Neutrophil (primary cell): ENCODE data around the gene TUBAL3.
A peak's percentile ranks its signal among the peaks of the same experiment; 100 is the strongest.

Source experiments
- H3K27ac ChIP-seq: fragments of 200-600 bp; sonication (generic); 2 replicates; pipeline ENCODE4 v1.5.1; 2016; ENCODE audit warnings: mild to moderate bottlenecking, moderate library complexity
- H3K27me3 ChIP-seq: fragments of 200-600 bp; sonication (generic); 2 replicates; pipeline ENCODE4 v1.6.0; 2016; ENCODE audit warnings: mild to moderate bottlenecking
- H3K36me3 ChIP-seq: fragments of 200-600 bp; sonication (generic); 2 replicates; pipeline ENCODE4 v1.5.1; 2017
- H3K4me1 ChIP-seq, 2 experiments: fragments of 200-600 bp in 1 of 2; sonication (generic) in 1 of 2; 1 replicate in 1 of 2; 2 replicates in 1 of 2; pipeline versions ENCODE4 v1.5.1 to v1.6.1; 2013 to 2016; ENCODE audit warnings: low read depth in 1 of 2, low read length in 1 of 2, mild to moderate bottlenecking in 1 of 2, moderate library complexity in 1 of 2; ENCODE audit not compliant: control insufficient read depth in 1 of 2, insufficient read depth in 1 of 2
- H3K4me3 ChIP-seq, 2 experiments: fragments of 200-600 bp in 1 of 2; sonication (generic) in 1 of 2; 1 replicate in 1 of 2; 2 replicates in 1 of 2; pipeline ENCODE4 v1.5.1; 2013 to 2016; ENCODE audit warnings: low read depth in 1 of 2, low read length in 1 of 2, mild to moderate bottlenecking in 1 of 2, moderate library complexity in 1 of 2
- H3K9me3 ChIP-seq: fragments of 200-600 bp; sonication (generic); 2 replicates; pipeline ENCODE4 v1.5.1; 2016
- CTCF ChIP-seq: fragments of 200-600 bp; sonication (generic); IDR thresholded peaks from 2 replicates; pipeline ENCODE4 v1.5.1; 2016; ENCODE audit warnings: antibody characterized with exemption

Gene TUBAL3

GRCh38 chr10:5423771-5424170, 19.1 kb upstream of the TUBAL3 start:
- Histone ChIP-seq H3K4me3 (no peak overlapping the region), H3K36me3 (no peaks in the 10 kb centered on the region), H3K27me3 (no peaks in the 10 kb centered on the region), H3K9me3 (no peaks in the 10 kb centered on the region), H3K27ac (no peak overlapping the region), H3K4me1 (no peaks in the 10 kb centered on the region)
- TF ChIP-seq CTCF = no peak

- H3K36me3 ChIP-seq = no peaks in the 10 kb centered on the region
- no peaks in the 10 kb centered on the region for H3K9me3 ChIP-seq
- TF ChIP-seq CTCF = no peak
- no peaks in the 10 kb centered on the region for H3K4me1 ChIP-seq
- no peaks in the 10 kb centered on the region for H3K27me3 ChIP-seq
- H3K27ac ChIP-seq = no peak overlapping the region
- no peak overlapping the region for H3K4me3 ChIP-seq
These were observed 15.0 kb upstream of the TUBAL3 start for GRCh38 chr10:5419466-5420094.

GRCh38 chr10:5418584-5418983, 14.0 kb upstream of the TUBAL3 start:
- Histone ChIP-seq H3K4me1 (peaks cover 0 to under 1% of the 10 kb centered on the region in 2 experiments), H3K4me3 (no peak overlapping the region), H3K9me3 (no peaks in the 10 kb centered on the region), H3K27ac (no peak overlapping the region), H3K36me3 (no peaks in the 10 kb centered on the region), H3K27me3 (no peaks in the 10 kb centered on the region)
- no peak for TF ChIP-seq CTCF

GRCh38 chr10:5416981-5417380, 12.4 kb upstream of the TUBAL3 start:
- H3K27me3 ChIP-seq = no peaks in the 10 kb centered on the region
- no peak for TF ChIP-seq CTCF

GRCh38 chr10:5413012-5413938, 8.6 kb upstream of the TUBAL3 start:
- TF ChIP-seq CTCF = no peak
- H3K27ac ChIP-seq = no peak overlapping the region
- peaks cover 7 to 12% of the 10 kb centered on the region in 2 experiments for H3K4me1 ChIP-seq
- no peaks in the 10 kb centered on the region for H3K9me3 ChIP-seq
- peaks cover 7% of the 10 kb centered on the region for H3K27me3 ChIP-seq
- no peaks in the 10 kb centered on the region for H3K36me3 ChIP-seq
- peak overlapping the region; percentile 48 to 69 for H3K4me3 ChIP-seq

More at GRCh38 chr10:5416981-5417380, 12.4 kb upstream of the TUBAL3 start:
- Histone ChIP-seq H3K36me3 (no peaks in the 10 kb centered on the region), H3K27ac (no peak overlapping the region), H3K4me1 (peaks cover 7 to 10% of the 10 kb centered on the region in 2 experiments), H3K4me3 (no peak overlapping the region), H3K9me3 (no peaks in the 10 kb centered on the region)
